Posterior cingulate gyrus (tissue), 11 donors: ENCODE data around the gene CHPF2.
A peak's percentile ranks its signal among the peaks of the same experiment; 100 is the strongest.

ENCODE experiments used
- DNase-seq, 10 donors: peaks; one replicate each; pipeline versions ENCODE4 v3.0.0 to v3.0.0-alpha.2; 2020 to 2021; ENCODE audit warnings: mixed read lengths in 3 of 10
- intact Hi-C: fragments of 100-400 bp; cut with DNase I; formaldehyde crosslinking; loops from one replicate; pipeline ENCODE4 v1.15.1; 2023

Gene CHPF2

DNA sequence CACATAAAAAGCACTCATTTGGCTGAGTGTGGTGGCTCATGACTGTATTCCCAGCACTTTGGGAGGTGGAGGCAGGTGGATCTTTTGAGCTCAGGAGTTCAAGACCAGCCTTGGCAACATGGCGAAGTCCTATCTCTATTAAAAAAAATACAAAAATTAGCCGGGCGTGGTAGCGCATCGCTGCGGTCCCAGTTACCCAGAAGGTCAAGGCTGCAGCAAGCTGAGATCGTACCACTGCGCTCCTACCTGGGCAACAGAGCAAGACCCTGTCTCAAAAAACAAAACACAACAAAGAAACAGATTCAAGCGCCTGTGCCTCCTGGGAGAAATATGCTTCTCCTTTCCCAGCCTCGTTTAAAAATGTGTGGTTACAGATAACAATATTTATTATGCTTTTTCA, 3.0 kb upstream of the CHPF2 start:
- intact Hi-C loops, result no loop called here

GRCh38 chr7:151231080-151231479, 1.2 kb upstream of the CHPF2 start:
- intact Hi-C loops, result no loop called here
- no peak for DNase-seq

More for the DNA sequence above, 3.0 kb upstream of the CHPF2 start:
- peak in 2 of 10 donors; percentile 39 to 51 for DNase-seq

DNA sequence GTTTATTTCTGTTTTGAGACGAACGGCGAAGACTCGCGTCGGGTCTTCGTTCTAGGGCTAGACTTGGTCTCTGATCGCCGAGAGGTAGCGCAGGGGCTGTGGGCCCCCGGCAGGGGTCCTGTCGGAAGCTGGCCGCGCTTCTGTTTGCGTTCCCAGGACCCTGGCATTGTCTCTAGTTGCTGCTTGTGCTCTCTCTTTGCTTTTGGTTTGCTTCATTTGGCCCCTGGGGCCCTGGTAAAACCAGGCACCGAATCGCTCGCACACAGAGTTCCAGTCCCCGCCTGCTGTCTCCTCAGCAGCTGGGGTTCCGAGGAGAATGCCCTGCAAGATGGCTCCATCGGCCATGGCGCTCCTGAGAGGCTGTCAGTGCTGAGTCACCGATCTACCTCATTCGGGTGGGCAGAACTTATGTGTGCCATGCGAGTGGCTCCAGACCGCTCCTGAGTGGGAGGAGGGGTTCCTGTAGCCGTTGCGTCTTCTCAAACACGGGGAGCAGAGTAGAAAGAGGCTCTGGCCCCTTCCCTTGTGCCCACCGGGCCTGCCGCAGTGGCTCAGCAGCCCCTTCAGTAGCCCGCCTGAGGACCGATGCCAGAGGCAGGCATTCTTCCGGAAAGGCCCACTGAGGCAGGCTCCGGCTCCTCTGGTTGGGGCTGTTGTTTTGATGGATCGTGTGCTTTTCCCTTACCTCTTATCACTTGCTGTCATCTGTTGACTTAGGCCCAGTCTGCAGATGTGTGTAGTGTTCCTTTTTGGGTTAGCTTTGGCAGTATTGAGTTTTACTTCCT, 826 bp downstream of the CHPF2 start:
- DNase-seq, result peak in 7 of 10 donors; percentile 56 to 96 (median 88)

DNA sequence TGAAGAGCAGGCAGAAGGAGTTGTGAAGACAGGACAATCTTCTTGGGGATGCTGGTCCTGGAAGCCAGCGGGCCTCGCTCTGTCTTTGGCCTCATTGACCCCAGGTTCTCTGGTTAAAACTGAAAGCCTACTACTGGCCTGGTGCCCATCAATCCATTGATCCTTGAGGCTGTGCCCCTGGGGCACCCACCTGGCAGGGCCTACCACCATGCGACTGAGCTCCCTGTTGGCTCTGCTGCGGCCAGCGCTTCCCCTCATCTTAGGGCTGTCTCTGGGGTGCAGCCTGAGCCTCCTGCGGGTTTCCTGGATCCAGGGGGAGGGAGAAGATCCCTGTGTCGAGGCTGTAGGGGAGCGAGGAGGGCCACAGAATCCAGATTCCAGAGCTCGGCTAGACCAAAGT, 1.5 kb downstream of the CHPF2 start:
- peak in 1 of 10 donors; percentile 66 for DNase-seq
- intact Hi-C loops, result no loop called here

More for the DNA sequence above, 826 bp downstream of the CHPF2 start:
- intact Hi-C loops, result no loop called here

GRCh38 chr7:151235091-151235787, 3.0 kb downstream of the CHPF2 start:
- intact Hi-C loops, result no loop called here
- DNase-seq, result peak in 2 of 10 donors; percentile 72 to 77

- intact Hi-C loops, result no loop called here
These were observed 4.1 kb downstream of the CHPF2 start for GRCh38 chr7:151236406-151236805.

GRCh38 chr7:151237244-151238189, 5.2 kb downstream of the CHPF2 start:
- intact Hi-C loops, result no loop called here
- peak in 3 of 10 donors; percentile 28 to 84 (median 69) for DNase-seq

More at GRCh38 chr7:151236406-151236805, 4.1 kb downstream of the CHPF2 start:
- DNase-seq, result peak in 2 of 10 donors; percentile 12 to 59

DNA sequence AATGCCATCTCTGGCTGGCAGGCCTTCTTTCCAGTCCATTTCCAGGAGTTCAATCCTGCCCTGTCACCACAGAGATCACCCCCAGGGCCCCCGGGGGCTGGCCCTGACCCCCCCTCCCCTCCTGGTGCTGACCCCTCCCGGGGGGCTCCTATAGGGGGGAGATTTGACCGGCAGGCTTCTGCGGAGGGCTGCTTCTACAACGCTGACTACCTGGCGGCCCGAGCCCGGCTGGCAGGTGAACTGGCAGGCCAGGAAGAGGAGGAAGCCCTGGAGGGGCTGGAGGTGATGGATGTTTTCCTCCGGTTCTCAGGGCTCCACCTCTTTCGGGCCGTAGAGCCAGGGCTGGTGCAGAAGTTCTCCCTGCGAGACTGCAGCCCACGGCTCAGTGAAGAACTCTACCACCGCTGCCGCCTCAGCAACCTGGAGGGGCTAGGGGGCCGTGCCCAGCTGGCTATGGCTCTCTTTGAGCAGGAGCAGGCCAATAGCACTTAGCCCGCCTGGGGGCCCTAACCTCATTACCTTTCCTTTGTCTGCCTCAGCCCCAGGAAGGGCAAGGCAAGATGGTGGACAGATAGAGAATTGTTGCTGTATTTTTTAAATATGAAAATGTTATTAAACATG, 6.0 kb downstream of the CHPF2 start:
- intact Hi-C loops, result no loop called here
- DNase-seq, result peak in 2 of 10 donors; percentile 27 to 67

DNA sequence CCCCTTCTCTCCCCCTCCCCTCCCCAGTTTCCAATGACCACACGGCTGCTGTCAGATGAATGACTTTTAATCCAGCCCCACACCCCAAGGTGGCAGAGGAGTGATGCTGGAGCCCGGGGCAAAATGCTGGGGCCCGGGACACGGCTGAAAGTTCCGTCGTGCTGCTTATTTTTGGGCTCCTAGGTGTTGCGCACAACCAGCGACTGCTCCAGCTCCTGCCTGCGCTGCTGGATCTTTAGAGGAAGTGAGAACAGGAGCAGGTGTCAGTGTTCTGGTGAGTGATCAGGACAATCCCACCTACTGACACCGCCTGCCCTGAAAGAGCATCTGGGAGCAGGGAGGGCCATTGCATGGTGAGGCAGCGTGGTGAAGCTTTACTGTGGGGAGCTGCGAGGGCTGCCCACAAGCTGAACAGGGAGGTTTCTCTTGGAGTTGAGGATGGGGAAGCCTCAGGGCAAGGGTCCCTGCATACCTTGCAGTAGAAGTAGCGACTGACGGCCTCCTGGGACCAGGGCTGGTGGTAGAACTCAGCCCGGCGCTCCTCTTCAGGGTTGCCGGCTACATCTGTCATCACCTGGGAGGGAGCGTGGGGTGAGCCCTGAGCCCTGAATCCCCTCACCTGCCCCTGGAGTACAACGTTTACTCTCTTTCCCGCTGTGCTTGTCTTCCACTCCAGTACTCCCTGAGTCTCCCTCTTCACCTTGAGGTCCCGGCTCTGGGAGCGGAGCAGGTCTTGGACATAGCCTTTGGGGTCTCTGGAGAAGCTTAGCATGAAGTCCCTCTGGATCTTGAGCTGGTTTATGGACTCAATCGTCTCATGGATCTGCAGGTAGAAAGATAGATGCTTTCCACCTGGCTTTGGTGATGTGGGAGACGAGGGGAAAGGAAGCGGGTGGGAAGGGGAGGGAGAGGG, 6.9 kb downstream of the CHPF2 start:
- peak in 2 of 10 donors; percentile 22 to 70 for DNase-seq
- intact Hi-C loops, result no loop called here

DNA sequence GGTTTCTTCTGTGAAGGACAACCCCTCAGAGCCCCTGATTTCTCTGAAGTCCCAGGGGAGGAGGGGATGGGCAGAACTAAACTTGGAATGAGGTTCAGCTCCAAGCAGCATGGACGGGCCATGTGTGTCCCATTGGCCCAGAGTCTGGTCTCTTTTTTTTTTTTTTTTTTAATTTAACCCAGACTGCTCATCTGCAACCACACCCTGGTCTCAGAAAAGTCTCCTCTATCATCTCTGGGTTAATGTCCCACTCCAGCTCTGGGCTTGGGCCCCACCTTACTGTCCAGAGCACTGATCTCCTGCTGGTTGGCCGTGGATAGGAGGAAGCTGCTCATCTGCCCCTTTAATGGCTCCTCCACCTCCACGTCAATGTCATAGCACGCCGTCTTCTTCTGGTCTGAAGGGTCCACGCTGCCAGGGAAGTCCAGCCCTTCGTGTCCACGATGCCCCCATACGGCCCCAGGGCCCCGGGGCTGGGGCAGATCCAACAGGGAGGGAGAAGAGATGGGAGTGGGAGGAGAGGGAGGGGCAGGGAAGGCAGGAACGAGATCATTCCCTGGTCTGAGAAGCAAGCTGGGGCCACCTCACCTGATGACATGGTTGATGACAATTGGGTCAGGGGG, 7.7 kb downstream of the CHPF2 start:
- DNase-seq, result peak in 2 of 10 donors; percentile 11 to 67
- intact Hi-C loops, result no loop called here

DNA sequence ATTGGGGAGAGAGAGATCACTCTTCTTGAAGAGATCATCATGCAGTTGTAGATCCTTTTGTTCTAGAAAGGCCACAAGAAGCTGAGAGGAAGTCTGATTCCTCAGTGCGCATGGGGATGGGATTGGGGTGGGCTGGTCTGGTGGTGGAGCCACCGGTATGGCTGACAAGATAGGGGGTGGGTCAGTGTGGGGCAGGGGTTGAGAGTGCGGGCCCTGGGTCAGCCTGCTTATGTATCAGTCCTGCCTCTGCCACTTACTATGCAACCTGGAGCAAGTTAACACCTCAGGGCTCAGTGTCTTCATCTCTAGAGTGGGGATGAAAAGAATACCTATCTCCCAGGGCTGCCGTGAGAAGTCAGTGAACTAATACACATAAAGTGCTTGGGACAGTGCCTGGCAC, 8.3 kb downstream of the CHPF2 start:
- DNase-seq, result peak in 2 of 10 donors; percentile 9 to 37
- intact Hi-C loops, result no loop called here

DNA sequence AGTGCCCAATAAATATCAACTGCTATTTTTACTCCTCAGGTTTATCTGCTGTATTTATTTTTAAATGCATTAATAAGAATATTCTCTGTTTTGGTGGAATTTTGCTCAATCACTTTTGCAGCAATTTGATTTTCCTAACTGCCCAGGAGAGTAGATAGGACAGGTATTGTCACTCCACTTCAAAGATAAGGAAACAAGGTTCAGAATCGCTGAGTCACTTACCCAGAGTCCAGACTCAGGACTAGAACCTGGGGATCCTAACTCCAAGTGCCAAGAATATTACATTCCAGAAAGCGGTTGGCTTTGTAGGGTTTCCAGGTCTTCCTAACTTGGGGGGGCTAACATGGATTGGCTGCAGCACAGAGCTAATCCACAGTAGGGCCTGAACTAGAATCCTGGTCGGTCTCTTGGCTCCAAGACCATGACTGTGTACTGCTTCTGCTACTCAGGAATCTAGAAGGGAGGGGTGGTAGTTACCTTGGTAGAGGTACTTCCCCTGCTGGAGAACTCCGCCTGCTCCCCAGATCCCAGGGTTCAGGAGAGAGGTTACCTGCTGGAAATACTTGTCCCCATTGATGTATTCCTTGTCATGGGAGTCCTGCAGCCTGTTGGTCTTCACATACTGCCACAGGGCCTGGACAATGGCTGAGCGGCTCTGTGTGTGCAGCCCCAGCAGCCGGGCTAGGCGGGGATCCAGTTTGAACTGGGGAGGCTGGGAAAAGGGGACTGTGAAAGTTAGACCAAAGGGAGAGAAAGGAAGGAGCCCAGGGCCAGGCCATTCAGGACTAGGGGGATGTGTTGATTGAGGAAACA, 8.9 kb downstream of the CHPF2 start:
- no peak for DNase-seq
- intact Hi-C loops, result no loop called here

GRCh38 chr7:151241755-151242096, 9.4 kb downstream of the CHPF2 start:
- intact Hi-C loops, result no loop called here
- peak in 1 of 10 donors; percentile 14 for DNase-seq

- intact Hi-C loops, result no loop called here
- DNase-seq, result peak in 1 of 10 donors; percentile 19
These were observed 10.1 kb downstream of the CHPF2 start for GRCh38 chr7:151242159-151243044.

- DNase-seq, result peak in 1 of 10 donors; percentile 29
- intact Hi-C loops, result no loop called here
These were observed 10.7 kb downstream of the CHPF2 start for GRCh38 chr7:151243045-151243349.

- peak in 3 of 10 donors; percentile 45 to 86 (median 83) for DNase-seq
- intact Hi-C loops, result loop anchor here (2.0 kb wide), 1 partner anchor 59 kb away; no protein-coding TSS in a partner anchor
These were observed 11.3 kb downstream of the CHPF2 start for GRCh38 chr7:151243408-151244195.
